Measurements from ENCODE around the gene SGK1.

DNA sequence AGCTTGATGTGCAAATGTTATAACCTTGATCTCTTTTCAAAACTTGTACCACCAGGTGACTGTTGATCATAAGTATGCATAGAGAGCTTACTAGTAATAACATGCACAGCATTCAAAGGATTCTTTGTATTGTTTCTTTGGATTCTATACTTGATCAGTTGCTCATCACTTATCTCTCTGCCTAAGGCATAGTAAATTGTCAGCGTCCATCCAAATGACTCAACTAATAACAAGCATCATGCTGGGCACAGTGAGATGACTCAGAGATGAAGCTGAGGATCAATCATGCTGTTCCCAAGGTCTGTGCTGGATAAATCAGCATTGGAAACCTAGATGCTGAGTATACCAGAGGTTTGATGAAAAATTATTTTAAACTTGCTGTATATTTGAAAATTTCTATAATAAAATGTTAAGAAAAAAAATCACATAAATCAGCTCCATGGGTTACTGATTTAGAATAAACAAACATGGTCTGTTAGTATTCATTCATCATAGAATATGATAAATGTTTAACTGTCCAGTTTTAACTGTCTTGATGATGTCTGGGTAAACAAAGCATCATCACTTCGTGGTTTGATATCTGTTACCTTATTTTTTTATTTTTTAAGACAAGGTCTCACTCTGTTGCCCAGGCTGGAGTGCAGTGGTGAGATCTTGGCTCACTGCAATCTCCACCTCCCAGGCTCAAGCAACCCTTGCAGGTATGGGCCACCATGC lies 45.6 kb upstream of the SGK1 start:
- no peak for TF ChIP-seq EP300 (IDR thresholded peaks at IDR 0.05; ENCODE audit: borderline replicate concordance in 1 of 2, control insufficient read depth in 1 of 2, low read depth in 2 of 2, low read length in 2 of 2)
- TF ChIP-seq POLR2A (IDR thresholded peaks at IDR 0.05; ENCODE audit: low read depth, low read length) = no peak
- TF ChIP-seq, protein P1, sequence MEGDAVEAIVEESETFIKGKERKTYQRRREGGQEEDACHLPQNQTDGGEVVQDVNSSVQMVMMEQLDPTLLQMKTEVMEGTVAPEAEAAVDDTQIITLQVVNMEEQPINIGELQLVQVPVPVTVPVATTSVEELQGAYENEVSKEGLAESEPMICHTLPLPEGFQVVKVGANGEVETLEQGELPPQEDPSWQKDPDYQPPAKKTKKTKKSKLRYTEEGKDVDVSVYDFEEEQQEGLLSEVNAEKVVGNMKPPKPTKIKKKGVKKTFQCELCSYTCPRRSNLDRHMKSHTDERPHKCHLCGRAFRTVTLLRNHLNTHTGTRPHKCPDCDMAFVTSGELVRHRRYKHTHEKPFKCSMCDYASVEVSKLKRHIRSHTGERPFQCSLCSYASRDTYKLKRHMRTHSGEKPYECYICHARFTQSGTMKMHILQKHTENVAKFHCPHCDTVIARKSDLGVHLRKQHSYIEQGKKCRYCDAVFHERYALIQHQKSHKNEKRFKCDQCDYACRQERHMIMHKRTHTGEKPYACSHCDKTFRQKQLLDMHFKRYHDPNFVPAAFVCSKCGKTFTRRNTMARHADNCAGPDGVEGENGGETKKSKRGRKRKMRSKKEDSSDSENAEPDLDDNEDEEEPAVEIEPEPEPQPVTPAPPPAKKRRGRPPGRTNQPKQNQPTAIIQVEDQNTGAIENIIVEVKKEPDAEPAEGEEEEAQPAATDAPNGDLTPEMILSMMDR (IDR thresholded peaks at IDR 0.05 in 2 of 3, conservative IDR thresholded peaks at IDR 0.05 in 1 of 3; ENCODE audit: control insufficient read depth in 2 of 3, extremely low read depth in 1 of 3, insufficient read depth in 1 of 3, low read depth in 3 of 3, low read length in 3 of 3) = no peak
- no peak for TF ChIP-seq SRF (IDR thresholded peaks at IDR 0.05; ENCODE audit: low read depth in 2 of 2, low read length in 2 of 2)
- TF ChIP-seq, protein P2, sequence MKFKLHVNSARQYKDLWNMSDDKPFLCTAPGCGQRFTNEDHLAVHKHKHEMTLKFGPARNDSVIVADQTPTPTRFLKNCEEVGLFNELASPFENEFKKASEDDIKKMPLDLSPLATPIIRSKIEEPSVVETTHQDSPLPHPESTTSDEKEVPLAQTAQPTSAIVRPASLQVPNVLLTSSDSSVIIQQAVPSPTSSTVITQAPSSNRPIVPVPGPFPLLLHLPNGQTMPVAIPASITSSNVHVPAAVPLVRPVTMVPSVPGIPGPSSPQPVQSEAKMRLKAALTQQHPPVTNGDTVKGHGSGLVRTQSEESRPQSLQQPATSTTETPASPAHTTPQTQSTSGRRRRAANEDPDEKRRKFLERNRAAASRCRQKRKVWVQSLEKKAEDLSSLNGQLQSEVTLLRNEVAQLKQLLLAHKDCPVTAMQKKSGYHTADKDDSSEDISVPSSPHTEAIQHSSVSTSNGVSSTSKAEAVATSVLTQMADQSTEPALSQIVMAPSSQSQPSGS (IDR thresholded peaks at IDR 0.05; ENCODE audit: low read length) = no peak
- TF ChIP-seq BRCA1 (IDR thresholded peaks at IDR 0.05; ENCODE audit: low read depth, low read length) = no peak
- no peak for TF ChIP-seq POLR2AphosphoS5 (IDR thresholded peaks at IDR 0.05; ENCODE audit: low read length)
- no peak for TF ChIP-seq EGR1 (IDR thresholded peaks at IDR 0.05; ENCODE audit: borderline replicate concordance in 1 of 2, low read depth in 2 of 2, low read length in 2 of 2)
- TF ChIP-seq, protein P3, sequence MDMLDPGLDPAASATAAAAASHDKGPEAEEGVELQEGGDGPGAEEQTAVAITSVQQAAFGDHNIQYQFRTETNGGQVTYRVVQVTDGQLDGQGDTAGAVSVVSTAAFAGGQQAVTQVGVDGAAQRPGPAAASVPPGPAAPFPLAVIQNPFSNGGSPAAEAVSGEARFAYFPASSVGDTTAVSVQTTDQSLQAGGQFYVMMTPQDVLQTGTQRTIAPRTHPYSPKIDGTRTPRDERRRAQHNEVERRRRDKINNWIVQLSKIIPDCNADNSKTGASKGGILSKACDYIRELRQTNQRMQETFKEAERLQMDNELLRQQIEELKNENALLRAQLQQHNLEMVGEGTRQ (IDR thresholded peaks at IDR 0.05; ENCODE audit: borderline replicate concordance, low read depth, low read length) = no peak
- TF ChIP-seq BCL11A (IDR thresholded peaks at IDR 0.05; ENCODE audit: low read depth, low read length) = no peak
- no peak for TF ChIP-seq YY1 (IDR thresholded peaks at IDR 0.05; ENCODE audit: low read depth, low read length)
- TF ChIP-seq NBN (IDR thresholded peaks at IDR 0.05) = no peak
- no peak for TF ChIP-seq TAF1 (IDR thresholded peaks at IDR 0.05; ENCODE audit: borderline replicate concordance, low read depth, low read length)
- no peak for TF ChIP-seq NRF1 (conservative IDR thresholded peaks at IDR 0.05; ENCODE audit: low read depth, low read length)
